Measurements from ENCODE around the gene TUBG2. TPM values are rescaled to one million over a fixed set of nuclear protein-coding genes. Genes with fewer than 3 reads are reported as not detected.

Gene TUBG2
- total RNA-seq, 1 experiment from 2014 or later: 20.4 TPM

DNA sequence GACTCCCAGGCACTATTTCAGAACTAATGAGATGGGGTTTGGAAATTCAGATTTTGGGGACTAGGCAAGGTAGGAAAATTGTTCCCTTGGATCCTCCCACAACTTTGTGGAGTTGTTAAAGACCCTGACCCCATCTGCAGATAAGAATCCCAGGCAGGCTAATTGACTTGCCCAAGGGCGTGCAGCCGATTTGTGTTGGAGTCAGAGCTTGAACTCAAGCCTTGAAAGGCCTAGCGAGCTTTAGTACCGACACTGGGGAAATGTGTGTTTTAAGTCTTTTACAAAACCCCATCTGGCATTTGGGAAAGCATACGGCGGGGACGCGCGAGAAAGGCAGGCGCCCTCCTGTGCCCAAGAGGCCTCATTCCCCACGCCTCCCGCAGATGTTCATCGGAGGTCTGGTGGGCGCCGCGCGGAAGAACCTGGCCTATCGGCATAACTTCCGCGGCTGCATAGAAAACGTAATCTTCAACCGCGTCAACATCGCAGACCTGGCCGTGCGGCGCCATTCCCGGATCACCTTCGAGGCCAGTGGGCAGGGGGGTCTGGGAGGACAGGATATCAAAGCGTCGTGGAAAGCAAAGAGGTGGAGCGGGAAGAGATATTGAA is 27.5 kb downstream of the TUBG2 start:
- H3K4me1 ChIP-seq (ENCODE audit: insufficient read depth, low read length): no peaks in the 10 kb centered on the region; the same call in 1 of the 2 replicates
- Mint-ChIP-seq H3K4me1 (peaks cover 16 to 33% of the 10 kb centered on the region in 2 experiments), H3K27ac (peak overlapping the region in 1 of 3 experiments; percentile 83; a peak in 1 of 7 replicates), H3K9me3 (no peaks in the 10 kb centered on the region), H3K27me3 (ENCODE audit: low read depth) (peaks cover 36% of the 10 kb centered on the region), H3K4me3 (no peak overlapping the region), H3K36me3 (ENCODE audit: insufficient read depth in 1 of 3, low read depth in 3 of 3) (peaks cover 14 to 31% (median 20%) of the 10 kb centered on the region in 3 experiments)
- H3K79me1 ChIP-seq (ENCODE audit: insufficient read depth, low read depth, low read length, poor library complexity, severe bottlenecking): no peaks in the 10 kb centered on the region
- H2BK120ac ChIP-seq (ENCODE audit: low read depth, low read length, poor library complexity, severe bottlenecking): no peak overlapping the region
- WGBS (ENCODE audit: extremely low coverage, insufficient read length, low lambda C conversion rate): no CpG with 5 or more reads among the region's 32 CpGs
- H3K23me2 ChIP-seq (ENCODE audit: insufficient read length, low read depth, low read length, poor library complexity, severe bottlenecking): peaks cover 11% of the 10 kb centered on the region
- H3T11ph ChIP-seq (ENCODE audit: low read length): no peak overlapping the region
- no peak overlapping the region for H2BK12ac ChIP-seq (ENCODE audit: insufficient read length, low read depth, low read length)
- H3K27ac ChIP-seq (ENCODE audit: insufficient read length, low read depth, low read length): no peak overlapping the region
- no peak overlapping the region for H4K8ac ChIP-seq (replicated peaks; ENCODE audit: insufficient read length, low read depth, low read length)
- DNase-seq: peak; percentile 59
- H4K91ac ChIP-seq (ENCODE audit: insufficient read length, low read depth, low read length): no peak overlapping the region
- no peak overlapping the region for H2BK5ac ChIP-seq (ENCODE audit: insufficient read length, low read length)
- no peak overlapping the region for H2BK20ac ChIP-seq (ENCODE audit: low read depth, low read length, poor library complexity, severe bottlenecking)
- TF ChIP-seq, protein P1, sequence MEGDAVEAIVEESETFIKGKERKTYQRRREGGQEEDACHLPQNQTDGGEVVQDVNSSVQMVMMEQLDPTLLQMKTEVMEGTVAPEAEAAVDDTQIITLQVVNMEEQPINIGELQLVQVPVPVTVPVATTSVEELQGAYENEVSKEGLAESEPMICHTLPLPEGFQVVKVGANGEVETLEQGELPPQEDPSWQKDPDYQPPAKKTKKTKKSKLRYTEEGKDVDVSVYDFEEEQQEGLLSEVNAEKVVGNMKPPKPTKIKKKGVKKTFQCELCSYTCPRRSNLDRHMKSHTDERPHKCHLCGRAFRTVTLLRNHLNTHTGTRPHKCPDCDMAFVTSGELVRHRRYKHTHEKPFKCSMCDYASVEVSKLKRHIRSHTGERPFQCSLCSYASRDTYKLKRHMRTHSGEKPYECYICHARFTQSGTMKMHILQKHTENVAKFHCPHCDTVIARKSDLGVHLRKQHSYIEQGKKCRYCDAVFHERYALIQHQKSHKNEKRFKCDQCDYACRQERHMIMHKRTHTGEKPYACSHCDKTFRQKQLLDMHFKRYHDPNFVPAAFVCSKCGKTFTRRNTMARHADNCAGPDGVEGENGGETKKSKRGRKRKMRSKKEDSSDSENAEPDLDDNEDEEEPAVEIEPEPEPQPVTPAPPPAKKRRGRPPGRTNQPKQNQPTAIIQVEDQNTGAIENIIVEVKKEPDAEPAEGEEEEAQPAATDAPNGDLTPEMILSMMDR (conservative IDR thresholded peaks at IDR 0.05): no peak
- H3K23ac ChIP-seq (ENCODE audit: insufficient read length, low read depth, low read length): no peak overlapping the region
- no peak overlapping the region for H3K4ac ChIP-seq (ENCODE audit: low read depth, low read length)
- H3K9me3 ChIP-seq (ENCODE audit: control insufficient read depth, low read depth, low read length): no peaks in the 10 kb centered on the region
- H2AFZ ChIP-seq (ENCODE audit: low read length): no peak overlapping the region
- no peak overlapping the region for H3K56ac ChIP-seq (ENCODE audit: insufficient read length, low read depth, low read length)
- no peaks in the 10 kb centered on the region for H3K79me2 ChIP-seq (ENCODE audit: insufficient read depth, low read length)
- no peaks in the 10 kb centered on the region; the same call in 1 of the 2 replicates for H3K27me3 ChIP-seq (ENCODE audit: insufficient read depth, low read length)
- H4K5ac ChIP-seq (ENCODE audit: insufficient read length, low read depth, low read length): no peak overlapping the region
- H2AK5ac ChIP-seq (ENCODE audit: insufficient read length, low read length): no peak overlapping the region
- no peak overlapping the region for H2BK15ac ChIP-seq (ENCODE audit: low read depth, low read length)
- H4K20me1 ChIP-seq (ENCODE audit: control insufficient read depth, insufficient read depth, insufficient read length): no peaks in the 10 kb centered on the region
- no peak overlapping the region for H3K14ac ChIP-seq (ENCODE audit: insufficient read depth, low read length)
- H3K18ac ChIP-seq (ENCODE audit: insufficient read length, low read depth, low read length): no peak overlapping the region
- no peak overlapping the region for H3K9ac ChIP-seq (ENCODE audit: extremely low read depth, insufficient read length, low read length)
- H3K4me2 ChIP-seq (ENCODE audit: insufficient read depth, insufficient read length, low read length): no peak overlapping the region

Data from H9 (cell line).